Calu3 (cell line): ENCODE measurements around the gene KCNJ5. TPM values are rescaled to one million over a fixed set of nuclear protein-coding genes. Genes with fewer than 3 reads are reported as not detected.

Experiments
- BruUV-seq: library from RNA; stranded (reverse); fragments of 400-500 nt; replicated peaks from 2 replicates; lab custom pipeline; 2021; lab: Mats Ljungman, UMichigan
- CTCF ChIA-PET: fragments of 300-600 bp; sonication (Branson Sonifier 250); formaldehyde crosslinking; loops from one replicate; lab custom pipeline; 2022; ENCODE audit warnings: antibody characterized with exemption; lab: Charles Lee
- DNase-seq: peaks from one replicate; pipeline ENCODE4 v3.0.0; 2022
- H3K27ac Mint-ChIP-seq: one replicate; pipeline ENCODE4 v1.8.0; 2022; ENCODE audit warnings: mixed read lengths; ENCODE audit not compliant: unreplicated experiment
- H3K27me3 Mint-ChIP-seq: one replicate; pipeline ENCODE4 v1.8.0; 2022; ENCODE audit warnings: mixed read lengths; ENCODE audit not compliant: unreplicated experiment
- H3K36me3 Mint-ChIP-seq: one replicate; pipeline ENCODE4 v1.8.0; 2022; ENCODE audit warnings: mild to moderate bottlenecking, moderate library complexity, mixed read lengths; ENCODE audit not compliant: insufficient read depth, unreplicated experiment
- H3K4me1 Mint-ChIP-seq: one replicate; pipeline ENCODE4 v1.8.0; 2022; ENCODE audit warnings: mild to moderate bottlenecking, low read depth, mixed read lengths; ENCODE audit not compliant: unreplicated experiment
- H3K4me3 Mint-ChIP-seq: one replicate; pipeline ENCODE4 v1.8.0; 2022; ENCODE audit warnings: mild to moderate bottlenecking, low read depth, moderate library complexity, mixed read lengths; ENCODE audit not compliant: unreplicated experiment
- H3K9me3 Mint-ChIP-seq: one replicate; pipeline ENCODE4 v1.8.0; 2022; ENCODE audit warnings: low read depth, mixed read lengths; ENCODE audit not compliant: unreplicated experiment
- CTCF ChIP-seq: fragments of 200-600 bp; IDR thresholded peaks from one replicate; pipeline ENCODE4 v1.8.0; 2022; ENCODE audit warnings: antibody characterized with exemption; ENCODE audit not compliant: unreplicated experiment
- intact Hi-C: fragments of 100-400 bp; cut with micrococcal nuclease; formaldehyde crosslinking; loops from one replicate; pipeline ENCODE4 v1.10.0; 2022; ENCODE audit not compliant: unreplicated experiment
- total RNA-seq: library from RNA; stranded (reverse); gene quantifications from 2 replicates; pipeline ENCODE4 v1.2.3, GENCODE V29; 2022

The KCNJ5 gene
- total RNA-seq, 1 experiment from 2014 or later, result not detected

DNA sequence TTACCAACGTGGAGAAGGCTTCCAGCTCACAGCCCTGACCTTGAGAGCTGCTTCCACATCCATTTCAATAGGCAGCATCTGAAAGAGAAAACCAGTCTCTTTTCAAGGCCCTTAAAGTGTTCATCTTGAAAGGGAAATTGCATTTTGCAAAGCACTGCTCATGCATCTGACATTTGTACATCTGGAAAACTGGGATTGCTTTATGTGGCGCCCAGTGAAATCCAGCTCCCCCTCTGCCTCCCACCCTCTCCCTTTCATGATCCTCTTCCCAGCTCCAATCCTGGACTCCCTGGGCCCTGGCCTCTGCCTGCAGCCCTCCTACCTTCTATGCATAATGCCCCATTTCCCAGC, 34.1 kb downstream of the KCNJ5 start:
- Mint-ChIP-seq H3K4me3 (no peak overlapping the region), H3K27me3 (peaks cover 65% of the 10 kb centered on the region), H3K9me3 (no peaks in the 10 kb centered on the region), H3K27ac (no peak overlapping the region), H3K4me1 (peaks cover 20% of the 10 kb centered on the region), H3K36me3 (no peaks in the 10 kb centered on the region)
- intact Hi-C loops, result no loop called here
- no peak for DNase-seq
- CTCF ChIA-PET, result interaction anchor here (0.5 kb wide), 1 partner anchor 498 kb away, joined by 5 read pairs; no protein-coding TSS in a partner anchor
- no TSS peak for BruUV-seq
- TF ChIP-seq CTCF, result no peak

- no peaks in the 10 kb centered on the region for H3K36me3 Mint-ChIP-seq
- BruUV-seq, result no TSS peak
- TF ChIP-seq CTCF, result no peak
- peaks cover 20% of the 10 kb centered on the region for H3K4me1 Mint-ChIP-seq
- CTCF ChIA-PET, result no interaction called here
- no peak overlapping the region for H3K27ac Mint-ChIP-seq
- intact Hi-C loops, result no loop called here
- DNase-seq, result no peak
- H3K9me3 Mint-ChIP-seq, result no peaks in the 10 kb centered on the region
- H3K4me3 Mint-ChIP-seq, result no peak overlapping the region
- H3K27me3 Mint-ChIP-seq, result peaks cover 57% of the 10 kb centered on the region
Observed at GRCh38 chr11:128926000-128926399, 34.8 kb downstream of the KCNJ5 start.

DNA sequence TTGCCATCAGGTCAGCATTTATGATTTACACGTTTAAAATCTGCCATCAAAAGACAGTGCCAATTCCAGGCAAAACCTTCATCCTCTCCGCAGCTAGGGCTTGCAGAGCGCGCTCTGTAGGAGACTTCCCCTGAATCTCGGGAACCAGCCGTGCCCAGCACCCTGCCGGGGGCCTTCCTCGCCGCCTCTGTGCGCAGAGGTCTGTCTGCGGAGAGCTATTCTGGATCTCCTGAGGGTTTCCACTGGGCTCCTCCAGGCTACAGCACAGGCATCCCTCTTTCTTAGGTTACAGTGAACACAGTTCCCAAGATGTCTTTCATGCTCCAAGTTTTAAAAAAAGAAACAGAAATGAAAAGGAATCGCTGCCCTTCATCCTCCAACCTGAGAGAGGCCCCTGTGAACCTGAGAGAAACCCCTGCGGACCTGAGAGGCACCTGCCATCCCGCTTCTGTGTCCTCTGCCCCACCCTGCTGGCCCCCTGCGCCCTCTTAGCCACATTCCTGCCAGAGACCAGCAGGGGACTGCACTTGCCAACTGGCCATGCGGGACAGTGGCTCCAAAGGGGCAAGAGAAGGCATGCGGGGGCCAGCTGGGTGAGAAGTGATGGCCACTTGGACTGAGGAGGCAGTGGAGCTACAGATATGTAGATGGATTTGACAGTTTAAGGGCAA, 35.4 kb downstream of the KCNJ5 start:
- peaks cover 20% of the 10 kb centered on the region for H3K4me1 Mint-ChIP-seq
- no peak overlapping the region for H3K4me3 Mint-ChIP-seq
- no peak for TF ChIP-seq CTCF
- DNase-seq, result no peak
- H3K9me3 Mint-ChIP-seq, result no peaks in the 10 kb centered on the region
- BruUV-seq, result no TSS peak
- CTCF ChIA-PET, result no interaction called here
- H3K27me3 Mint-ChIP-seq, result peaks cover 52% of the 10 kb centered on the region
- H3K27ac Mint-ChIP-seq, result no peak overlapping the region
- no peaks in the 10 kb centered on the region for H3K36me3 Mint-ChIP-seq
- intact Hi-C loops, result no loop called here

GRCh38 chr11:128927108-128927461, 35.9 kb downstream of the KCNJ5 start:
- Mint-ChIP-seq H3K27ac (no peak overlapping the region), H3K4me3 (no peak overlapping the region), H3K9me3 (no peaks in the 10 kb centered on the region), H3K4me1 (peaks cover 20% of the 10 kb centered on the region), H3K27me3 (peaks cover 49% of the 10 kb centered on the region), H3K36me3 (no peaks in the 10 kb centered on the region)
- intact Hi-C loops, result no loop called here
- CTCF ChIA-PET, result no interaction called here
- TF ChIP-seq CTCF, result no peak
- BruUV-seq, result no TSS peak
- DNase-seq, result no peak
